ENCODE results near the gene SCGB1D2. TPM values are rescaled to one million over a fixed set of nuclear protein-coding genes. Genes with fewer than 3 reads are reported as not detected.

SCGB1D2 gene
- total and polyA plus RNA-seq, 8 donors: not detected

DNA sequence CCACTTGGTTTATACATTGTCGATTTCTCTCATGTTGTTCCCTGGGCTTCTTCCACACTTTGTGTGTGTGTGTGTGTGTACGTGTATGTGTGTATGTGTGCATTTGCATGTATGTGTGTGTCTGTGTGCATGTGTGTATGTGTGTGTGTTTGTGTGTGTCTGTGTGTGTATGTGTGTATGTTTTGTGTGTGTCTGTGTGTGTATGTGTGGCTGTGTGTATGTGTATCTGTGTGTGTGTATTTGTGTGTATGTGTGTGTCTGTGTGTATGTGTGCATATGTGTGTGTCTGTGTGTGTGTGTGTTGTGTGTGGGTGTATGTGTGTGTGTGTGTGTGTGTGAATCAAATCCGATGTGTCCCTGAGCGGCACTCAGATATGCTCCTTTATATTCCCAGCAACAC, 4.5 kb upstream of the SCGB1D2 start:
- intact Hi-C loops (cut with DNase I): no loop called here
- peaks cover 0 to 45% of the 10 kb centered on the region in 2 donors for H3K27me3 ChIP-seq
- ATAC-seq: no peak

DNA sequence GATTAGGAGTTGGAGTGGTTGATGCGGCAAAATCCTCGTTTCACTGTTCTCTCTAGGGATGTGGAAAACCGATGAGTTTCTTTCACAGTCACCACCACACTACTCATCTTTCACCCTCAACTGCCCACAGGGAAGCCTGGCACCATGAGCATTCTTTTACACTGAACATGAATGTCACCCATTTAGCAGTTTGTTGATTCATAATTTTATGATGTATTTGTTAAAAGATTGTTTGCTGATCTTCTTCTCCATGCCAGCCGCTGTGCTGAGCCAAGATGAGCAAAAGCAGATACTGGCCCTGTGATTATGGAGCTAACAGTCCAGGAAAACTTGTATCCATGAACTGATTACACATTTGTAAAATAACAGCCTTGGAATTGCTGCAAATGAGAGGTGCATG, 3.9 kb upstream of the SCGB1D2 start:
- DNase-seq (no peak), ATAC-seq (no peak)
- Histone ChIP-seq H3K9me3 (no peaks in the 10 kb centered on the region), H3K4me3 (no peak overlapping the region), H3K27me3 (peaks cover 0 to 45% of the 10 kb centered on the region in 2 donors), H3K27ac (no peak overlapping the region), H3K4me1 (no peaks in the 10 kb centered on the region), H3K36me3 (no peaks in the 10 kb centered on the region)
- intact Hi-C loops (cut with DNase I): no loop called here
- TF ChIP-seq, protein P1, sequence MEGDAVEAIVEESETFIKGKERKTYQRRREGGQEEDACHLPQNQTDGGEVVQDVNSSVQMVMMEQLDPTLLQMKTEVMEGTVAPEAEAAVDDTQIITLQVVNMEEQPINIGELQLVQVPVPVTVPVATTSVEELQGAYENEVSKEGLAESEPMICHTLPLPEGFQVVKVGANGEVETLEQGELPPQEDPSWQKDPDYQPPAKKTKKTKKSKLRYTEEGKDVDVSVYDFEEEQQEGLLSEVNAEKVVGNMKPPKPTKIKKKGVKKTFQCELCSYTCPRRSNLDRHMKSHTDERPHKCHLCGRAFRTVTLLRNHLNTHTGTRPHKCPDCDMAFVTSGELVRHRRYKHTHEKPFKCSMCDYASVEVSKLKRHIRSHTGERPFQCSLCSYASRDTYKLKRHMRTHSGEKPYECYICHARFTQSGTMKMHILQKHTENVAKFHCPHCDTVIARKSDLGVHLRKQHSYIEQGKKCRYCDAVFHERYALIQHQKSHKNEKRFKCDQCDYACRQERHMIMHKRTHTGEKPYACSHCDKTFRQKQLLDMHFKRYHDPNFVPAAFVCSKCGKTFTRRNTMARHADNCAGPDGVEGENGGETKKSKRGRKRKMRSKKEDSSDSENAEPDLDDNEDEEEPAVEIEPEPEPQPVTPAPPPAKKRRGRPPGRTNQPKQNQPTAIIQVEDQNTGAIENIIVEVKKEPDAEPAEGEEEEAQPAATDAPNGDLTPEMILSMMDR (IDR thresholded peaks at IDR 0.05): no peak

More for the DNA sequence above, 4.5 kb upstream of the SCGB1D2 start:
- no peaks in the 10 kb centered on the region for H3K36me3 ChIP-seq
- no peak overlapping the region for H3K4me3 ChIP-seq
- TF ChIP-seq, protein P1 (IDR thresholded peaks at IDR 0.05): no peak
- DNase-seq: no peak
- no peaks in the 10 kb centered on the region for H3K9me3 ChIP-seq
- H3K27ac ChIP-seq: no peak overlapping the region
- no peaks in the 10 kb centered on the region for H3K4me1 ChIP-seq

DNA sequence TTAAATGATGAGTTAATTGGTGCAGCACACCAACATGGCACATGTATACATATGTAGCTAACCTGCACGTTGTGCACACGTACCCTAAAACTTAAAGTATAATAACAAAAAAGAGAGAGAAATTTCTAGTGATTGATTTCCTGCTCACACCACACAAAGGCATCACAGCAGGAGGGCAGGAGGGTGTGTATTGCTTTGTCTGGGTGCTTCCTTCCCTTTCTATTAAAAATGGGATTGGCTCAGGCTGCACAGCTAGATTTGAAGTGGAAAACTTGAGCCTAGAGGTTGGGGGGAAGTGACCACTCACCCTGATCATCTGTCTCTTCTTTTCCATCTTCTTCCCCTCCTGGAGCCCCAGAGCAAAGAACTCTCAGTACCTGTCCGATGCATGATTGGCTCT, 944 bp upstream of the SCGB1D2 start:
- intact Hi-C loops (cut with DNase I): no loop called here
- TF ChIP-seq, protein P1 (IDR thresholded peaks at IDR 0.05): no peak
- DNase-seq (no peak), ATAC-seq (no peak)
- no peaks in the 10 kb centered on the region for H3K4me1 ChIP-seq
- H3K9me3 ChIP-seq: no peaks in the 10 kb centered on the region
- H3K27me3 ChIP-seq: peaks cover 0 to 40% of the 10 kb centered on the region in 2 donors
- H3K4me3 ChIP-seq: no peak overlapping the region
- H3K27ac ChIP-seq: no peak overlapping the region
- H3K36me3 ChIP-seq: no peaks in the 10 kb centered on the region

DNA sequence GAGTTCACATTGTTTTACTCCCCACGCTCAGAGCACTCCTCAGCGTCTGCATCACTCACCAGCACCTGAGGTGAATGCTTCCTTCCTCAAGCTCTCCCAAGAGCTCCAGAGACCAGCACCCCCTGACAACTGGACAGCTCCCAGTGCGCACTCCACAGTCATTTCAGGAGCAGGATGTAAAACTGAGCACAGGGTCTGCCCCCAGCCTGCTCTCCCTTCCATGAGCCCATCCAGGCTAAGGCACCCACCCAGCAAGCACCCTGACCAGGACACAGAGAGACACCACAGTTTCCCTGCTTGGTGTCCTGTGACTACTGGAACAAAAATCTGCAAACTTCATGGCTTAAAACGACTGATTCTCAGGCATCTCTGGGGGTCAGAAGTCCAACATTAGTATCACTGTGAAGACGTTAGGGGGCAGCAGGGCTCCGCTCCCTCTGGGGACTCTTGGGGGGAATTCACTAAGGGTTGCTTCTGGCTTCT, 3.3 kb downstream of the SCGB1D2 start:
- intact Hi-C loops (cut with DNase I): no loop called here
- no peak overlapping the region for H3K27ac ChIP-seq
- peak in 2 of 4 donors; percentile 19 to 44 for DNase-seq
- no peaks in the 10 kb centered on the region for H3K36me3 ChIP-seq
- H3K4me3 ChIP-seq: no peak overlapping the region
- H3K27me3 ChIP-seq: peaks cover 0 to 69% of the 10 kb centered on the region in 2 donors
- no peaks in the 10 kb centered on the region for H3K9me3 ChIP-seq
- TF ChIP-seq, protein P1 (IDR thresholded peaks at IDR 0.05): no peak
- ATAC-seq: peak; percentile 85
- H3K4me1 ChIP-seq: no peaks in the 10 kb centered on the region

DNA sequence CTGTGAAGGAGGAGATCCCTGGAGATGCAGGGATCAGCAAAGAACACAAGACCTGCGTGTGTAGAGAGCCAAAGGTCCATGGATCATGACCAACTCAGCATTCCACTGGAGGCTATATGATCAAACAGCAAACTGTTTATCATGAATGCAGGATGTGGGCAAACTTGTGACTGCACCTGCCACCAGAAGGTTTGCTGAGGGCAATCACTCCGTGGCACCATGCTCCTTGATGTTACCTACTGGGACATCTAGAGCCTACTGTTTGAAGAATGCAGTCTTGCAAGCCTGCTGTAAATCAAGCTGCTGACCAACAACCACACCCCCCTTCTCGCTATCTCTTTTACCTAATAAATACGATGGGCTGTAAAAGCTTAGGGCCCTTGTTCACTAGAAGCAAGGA, 9.7 kb downstream of the SCGB1D2 start:
- Histone ChIP-seq H3K36me3 (no peaks in the 10 kb centered on the region), H3K4me3 (no peak overlapping the region), H3K4me1 (no peaks in the 10 kb centered on the region), H3K27me3 (peaks cover 0 to 30% of the 10 kb centered on the region in 2 donors), H3K9me3 (peaks cover 0 to 38% of the 10 kb centered on the region in 2 donors), H3K27ac (no peak overlapping the region)
- TF ChIP-seq, protein P1 (IDR thresholded peaks at IDR 0.05): no peak
- intact Hi-C loops (cut with DNase I): no loop called here
- DNase-seq (no peak), ATAC-seq (no peak)

Data from left lung (tissue), 10 donors.